Measurements from ENCODE around the gene CEP295NL. TPM values are rescaled to one million over a fixed set of nuclear protein-coding genes. Genes with fewer than 3 reads are reported as not detected.
"Not testable (repeated sequence)": the region's sequence is repeated elsewhere in the genome, so short reads cannot be mapped to it uniquely, and the experiment has no call there.

The CEP295NL gene
- total RNA-seq, 1 donor from 2014 or later: 5.2 TPM

DNA sequence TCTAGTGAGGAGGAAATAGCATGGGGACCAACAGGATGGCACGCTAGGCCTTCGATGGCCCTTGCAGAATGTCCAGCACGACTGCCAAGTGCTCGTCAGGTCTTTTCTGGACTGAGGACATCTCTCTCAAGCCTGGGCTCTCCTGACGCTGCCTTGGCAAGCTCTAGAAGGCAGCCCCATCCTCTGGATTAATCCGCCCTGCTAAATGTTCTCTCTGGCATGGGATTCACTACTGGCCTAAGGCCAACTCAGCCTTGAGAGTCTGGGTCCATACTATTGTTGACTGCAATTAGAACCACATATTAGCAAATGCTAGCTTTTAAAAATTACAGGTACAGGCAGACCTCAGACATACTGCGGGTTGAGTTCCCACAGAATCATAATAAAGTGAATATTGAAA lies 2.5 kb upstream of the CEP295NL start:
- DNase-seq (ENCODE audit: low spot score): no peak

DNA sequence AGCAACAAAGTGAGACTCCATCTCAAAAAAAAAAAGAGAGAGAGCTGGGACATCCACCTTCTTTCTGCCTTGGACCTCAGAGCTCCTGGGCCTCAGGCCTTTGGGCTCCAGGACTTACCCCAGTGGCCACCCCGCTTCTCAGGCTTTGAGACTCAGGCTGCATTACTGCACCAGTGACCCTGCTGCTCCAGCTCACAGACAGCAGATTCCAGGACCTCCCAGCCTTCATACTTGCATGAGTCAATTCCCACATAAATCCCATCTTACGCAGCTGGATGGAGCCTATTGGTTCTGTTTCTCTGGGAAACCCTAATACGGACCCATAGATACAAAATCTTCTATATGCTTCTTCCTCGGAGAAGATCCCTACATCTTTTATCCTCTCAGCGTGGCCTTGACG lies 2.1 kb upstream of the CEP295NL start:
- no peak for DNase-seq (ENCODE audit: low spot score)

GRCh38 chr17:78904371-78904770 lies 1.4 kb upstream of the CEP295NL start:
- DNase-seq (ENCODE audit: low spot score): no peak

DNA sequence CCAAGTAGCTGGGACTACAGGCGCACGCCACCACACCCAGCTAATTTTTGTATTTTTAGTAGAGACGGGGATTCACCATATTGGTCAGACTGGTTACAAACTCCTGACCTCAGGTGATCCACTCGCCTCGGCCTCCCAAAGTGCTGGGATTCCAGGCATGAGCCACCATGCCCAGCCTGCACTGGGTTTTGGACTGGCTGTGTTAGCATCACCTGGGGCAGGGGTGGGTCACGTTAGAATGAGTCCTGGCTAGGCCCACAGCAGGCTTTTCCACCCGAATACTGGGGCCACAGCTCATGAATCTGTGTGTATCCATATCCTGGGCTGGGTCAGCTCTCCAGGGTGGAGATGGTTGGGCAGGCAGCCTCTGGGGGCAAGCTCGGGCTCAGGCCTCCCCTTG lies 770 bp downstream of the CEP295NL start:
- DNase-seq (ENCODE audit: low spot score): not testable (repeated sequence)

DNA sequence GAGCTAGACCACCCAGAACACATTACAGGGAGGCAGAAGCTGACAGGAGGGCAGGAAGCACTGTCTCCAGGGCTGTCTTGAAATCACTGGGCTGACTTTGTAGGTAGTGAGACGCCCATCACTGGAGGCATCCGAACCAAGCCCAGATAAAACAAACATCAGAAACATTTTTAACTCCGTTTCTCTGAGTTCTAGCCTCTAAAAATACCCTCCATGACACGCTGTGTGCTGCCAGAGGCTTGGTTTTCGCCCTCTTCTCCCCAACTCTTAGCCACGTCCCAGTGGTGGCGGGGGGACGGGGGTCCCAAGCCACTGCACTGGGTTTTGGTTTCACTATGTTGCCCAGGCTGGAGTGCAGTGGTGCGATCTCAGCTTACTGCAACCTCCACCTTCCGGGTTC lies 1.2 kb downstream of the CEP295NL start:
- no peak for DNase-seq (ENCODE audit: low spot score)

DNA sequence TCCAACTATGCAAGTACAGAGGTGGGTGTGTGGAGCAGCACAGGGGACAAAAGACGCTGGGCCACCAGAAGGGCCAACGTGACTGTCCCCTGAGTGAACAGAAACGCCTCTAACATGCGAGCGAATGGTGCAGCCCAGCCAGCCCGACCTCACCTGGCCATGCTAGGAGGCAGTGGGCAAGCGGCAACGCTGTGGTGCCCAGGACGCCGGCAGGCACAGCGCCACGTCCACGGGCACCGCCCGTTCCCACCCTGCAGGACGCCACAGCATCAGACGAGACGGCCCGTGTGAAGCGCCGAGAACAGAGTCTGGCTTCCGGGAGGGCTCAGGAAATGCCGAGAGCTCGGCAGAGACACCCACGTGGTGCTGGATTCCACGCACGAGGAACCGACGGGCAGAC lies 2.2 kb downstream of the CEP295NL start:
- no peak for DNase-seq (ENCODE audit: low spot score)

DNA sequence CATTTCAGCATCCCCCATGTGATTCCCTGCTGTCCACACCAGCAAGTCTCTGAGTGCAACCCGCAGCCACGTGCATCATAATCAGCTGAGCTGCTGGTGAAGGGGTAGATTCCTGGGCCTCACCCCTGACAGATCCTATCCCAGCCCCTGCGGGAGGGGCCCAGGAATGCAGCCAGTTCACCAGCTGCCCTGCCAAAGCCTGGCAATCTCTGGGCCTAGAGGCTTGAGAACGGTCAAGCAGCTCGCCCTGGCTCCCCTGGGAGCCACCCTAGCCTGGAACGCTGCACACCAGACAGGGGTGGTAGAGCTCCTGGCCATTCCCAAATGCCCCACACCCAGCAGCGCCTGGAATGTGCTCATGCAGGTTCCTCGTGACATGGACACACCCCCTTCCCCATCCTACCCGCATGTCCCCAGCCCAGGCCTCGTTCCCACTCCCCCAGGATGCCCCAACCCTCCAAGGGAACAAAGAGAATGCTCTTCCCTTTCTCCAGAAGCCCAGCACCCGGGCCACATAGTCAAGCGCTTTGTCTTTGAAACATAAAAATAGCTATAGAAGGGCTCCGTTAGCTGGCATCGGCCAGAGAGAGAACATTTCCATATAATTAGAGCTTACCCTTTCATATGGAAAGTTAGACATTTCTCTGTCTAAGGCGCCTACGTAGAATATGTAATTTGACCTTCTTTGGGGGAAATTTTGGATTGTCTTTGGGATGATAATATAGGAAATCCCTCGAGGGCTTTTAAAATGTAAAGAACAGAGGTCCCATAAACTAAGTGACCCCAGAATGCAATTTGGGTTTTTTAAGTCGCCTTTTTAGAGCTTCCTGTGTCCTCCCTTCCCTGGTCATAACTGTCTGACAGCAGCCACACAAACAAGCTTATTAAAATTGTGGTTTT lies 3.4 kb downstream of the CEP295NL start:
- DNase-seq (ENCODE audit: low spot score): no peak

DNA sequence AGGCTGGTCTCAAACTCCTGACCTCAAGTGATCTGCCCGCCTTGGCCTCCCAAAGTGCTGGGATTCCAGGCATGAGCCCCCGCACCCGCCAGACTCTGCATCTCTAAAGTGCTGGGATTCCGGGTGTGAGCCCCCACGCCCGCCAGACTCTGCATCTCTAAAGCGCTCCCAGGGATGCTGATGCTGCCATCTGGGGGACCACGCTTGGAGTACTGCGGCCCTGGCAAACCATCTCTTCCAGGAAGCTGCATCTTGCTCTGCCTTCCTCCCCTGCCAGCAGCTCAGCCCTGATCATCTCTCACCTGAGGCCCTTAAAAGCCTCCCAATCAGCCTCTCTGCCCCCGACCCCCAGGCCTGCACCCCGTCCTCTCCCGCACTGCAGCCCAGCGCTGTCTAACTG lies 4.1 kb downstream of the CEP295NL start:
- no peak for DNase-seq (ENCODE audit: low spot score)

DNA sequence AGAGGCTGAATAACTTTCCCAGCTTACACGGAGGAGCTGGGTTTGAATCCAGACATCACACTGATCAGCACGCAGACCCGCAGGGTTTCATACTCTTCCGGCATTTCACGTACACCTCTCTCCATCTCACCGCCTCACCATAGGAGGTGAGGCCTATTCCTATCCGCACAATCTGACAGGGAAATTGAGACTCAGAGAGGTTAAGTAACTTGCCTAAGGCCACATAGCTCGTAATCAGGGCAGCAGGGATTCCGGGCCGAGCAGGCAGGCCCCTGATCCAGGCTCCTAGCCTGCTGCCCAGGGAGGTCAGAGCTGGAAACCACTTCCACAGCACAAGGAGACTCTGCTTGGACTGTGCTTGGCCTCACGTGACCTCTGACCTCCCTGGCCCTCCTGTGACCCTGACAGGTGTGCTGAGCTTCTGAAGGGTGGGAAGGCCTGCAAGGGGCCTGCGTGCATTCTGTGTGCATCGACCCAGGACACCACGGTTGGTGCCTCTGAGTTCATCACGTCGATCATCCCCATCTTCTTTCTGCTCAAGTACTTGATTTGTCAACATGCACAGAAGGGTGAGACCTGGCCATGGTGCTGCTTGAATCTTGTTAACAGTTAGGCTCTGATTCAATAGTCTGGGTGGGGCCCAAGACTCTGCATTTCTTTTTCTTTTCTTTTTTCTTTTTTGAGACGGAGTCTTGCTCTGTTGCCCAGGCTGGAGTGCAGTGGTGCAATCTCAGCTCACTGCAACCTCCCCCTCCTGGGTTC lies 4.7 kb downstream of the CEP295NL start:
- DNase-seq (ENCODE audit: low spot score): no peak

DNA sequence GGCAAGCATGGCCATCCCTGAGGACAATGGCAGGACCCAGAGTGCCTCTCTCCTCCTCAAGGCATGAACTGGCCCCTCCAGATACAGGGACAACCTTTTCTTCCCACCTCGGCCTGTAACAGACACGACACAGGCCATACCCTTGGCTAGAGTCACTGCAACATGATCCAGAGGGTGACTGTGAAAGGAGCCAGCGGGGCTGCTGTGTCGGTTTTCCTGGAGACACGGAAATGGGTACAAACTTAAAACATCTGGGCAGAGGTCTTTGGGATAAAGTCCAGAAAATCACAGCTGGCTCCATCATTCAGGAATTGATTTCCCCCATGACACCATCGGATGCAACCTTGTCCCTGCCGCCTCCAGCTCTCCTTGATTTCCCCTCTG lies 5.3 kb downstream of the CEP295NL start:
- DNase-seq (ENCODE audit: low spot score): no peak

GRCh38 chr17:78896834-78897663 lies 6.0 kb downstream of the CEP295NL start:
- no peak for DNase-seq (ENCODE audit: low spot score)

GRCh38 chr17:78896091-78896833 lies 6.7 kb downstream of the CEP295NL start:
- DNase-seq (ENCODE audit: low spot score): no peak

DNA sequence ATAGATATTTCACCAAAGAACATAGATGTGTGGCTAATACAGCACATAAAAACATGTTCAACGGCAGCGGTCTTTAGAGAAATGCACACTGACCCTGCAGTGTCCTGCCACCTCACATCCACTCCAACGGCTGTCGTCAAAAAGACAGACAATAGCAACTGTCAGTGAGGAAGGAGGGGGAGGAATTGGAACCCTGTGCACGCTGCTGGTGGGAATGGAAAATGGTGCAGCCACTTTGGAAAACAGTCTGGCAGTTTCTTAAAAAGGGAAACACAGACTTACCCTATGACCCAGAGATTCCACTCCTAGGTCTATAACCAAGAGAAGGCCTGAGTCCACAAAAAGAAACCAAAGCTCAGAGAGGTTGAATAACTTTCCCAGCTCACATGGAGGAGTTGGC lies 7.7 kb downstream of the CEP295NL start:
- DNase-seq (ENCODE audit: low spot score): no peak

GRCh38 chr17:78893684-78894083 lies 9.3 kb downstream of the CEP295NL start:
- DNase-seq (ENCODE audit: low spot score): no peak

- DNase-seq (ENCODE audit: low spot score): no peak
These were observed 10.0 kb downstream of the CEP295NL start for GRCh38 chr17:78892936-78893379.

- no peak for DNase-seq (ENCODE audit: low spot score)
These were observed 10.5 kb downstream of the CEP295NL start for GRCh38 chr17:78892520-78892919.

DNA sequence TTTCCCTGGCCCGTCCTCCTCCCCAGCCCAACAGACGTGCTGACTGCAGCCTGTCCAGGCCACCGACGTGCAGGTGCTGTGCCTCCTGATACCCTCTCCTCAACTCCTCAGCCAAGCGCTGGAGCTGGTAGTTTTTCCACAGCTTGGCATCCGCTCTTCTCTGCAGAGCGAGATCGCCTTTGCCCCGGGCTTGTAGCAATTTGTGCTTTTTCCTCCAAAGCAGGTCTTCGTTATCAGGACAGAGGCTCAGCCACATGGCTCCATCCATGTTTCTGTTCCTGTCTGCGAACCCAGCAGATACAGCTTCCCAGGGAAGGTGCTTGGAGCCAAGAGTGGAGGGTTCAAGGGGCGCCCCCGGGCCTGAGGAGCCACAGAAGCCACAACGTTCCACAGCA lies 10.9 kb downstream of the CEP295NL start:
- no peak for DNase-seq (ENCODE audit: low spot score)

GRCh38 chr17:78891406-78892061 lies 11.5 kb downstream of the CEP295NL start:
- DNase-seq (ENCODE audit: low spot score): no peak

DNA sequence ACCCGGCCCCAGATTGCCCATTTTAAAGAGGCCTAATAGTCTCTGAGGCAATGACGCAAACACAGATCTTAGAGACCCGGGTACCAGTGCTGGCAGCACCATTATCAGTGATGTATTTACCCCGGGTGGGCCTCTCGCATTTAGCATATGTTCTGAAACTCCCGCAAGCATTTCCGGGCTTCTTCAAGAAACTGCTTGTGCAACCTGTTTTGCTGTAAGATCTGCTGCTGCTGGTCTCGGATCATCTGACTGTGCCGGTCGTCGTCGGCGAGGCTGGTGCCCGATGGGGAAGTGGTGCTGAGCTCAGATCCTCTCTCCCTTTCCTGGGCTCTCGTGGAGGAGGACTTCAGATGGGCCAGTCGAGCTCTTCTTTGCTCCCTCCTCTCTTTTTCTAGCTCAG lies 12.5 kb downstream of the CEP295NL start:
- peak; percentile 72 for DNase-seq (ENCODE audit: low spot score)

DNA sequence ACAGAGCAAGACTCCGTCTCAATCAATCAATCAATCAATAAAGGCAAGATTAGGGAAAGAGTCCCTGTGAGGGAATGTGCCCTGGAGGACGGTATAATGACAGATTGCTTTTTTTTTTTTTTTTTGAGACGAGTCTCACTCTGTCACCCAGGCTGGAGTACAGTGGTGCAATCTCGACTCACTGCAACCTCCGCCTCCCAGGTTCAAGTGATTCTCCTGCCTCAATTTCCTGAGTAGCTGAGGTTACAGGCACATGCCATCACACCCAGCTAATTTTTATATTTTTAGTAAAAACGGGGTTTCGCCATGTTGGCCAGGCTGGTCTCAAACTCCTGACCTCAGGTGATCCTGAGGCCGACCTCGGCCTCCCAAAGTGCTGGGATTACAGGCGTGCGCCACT lies 12.9 kb downstream of the CEP295NL start:
- DNase-seq (ENCODE audit: low spot score): not testable (repeated sequence)

GRCh38 chr17:78889531-78889930 lies 13.5 kb downstream of the CEP295NL start:
- DNase-seq (ENCODE audit: low spot score): no peak
